Endothelial cell of umbilical vein (primary cell): ENCODE data around the gene ARF1. TPM values are rescaled to one million over a fixed set of nuclear protein-coding genes. Genes with fewer than 3 reads are reported as not detected.

Experiments
- BruUV-seq: library from RNA; stranded (reverse); fragments of 400-500 nt; replicated peaks from 2 replicates; lab custom pipeline; 2021; lab: Mats Ljungman, UMichigan
- CTCF ChIA-PET: fragments of 300-600, 350-600 bp; sonication (Branson Sonifier 250); formaldehyde crosslinking; loops from one replicate; lab custom pipeline; 2021; ENCODE audit warnings: antibody characterized with exemption, inconsistent platforms; lab: Charles Lee
- POLR2A ChIA-PET: fragments of 300-600, 350-600 bp; sonication (Branson Sonifier 250); formaldehyde crosslinking; loops from one replicate; lab custom pipeline; 2021; ENCODE audit warnings: antibody characterized with exemption, inconsistent platforms; lab: Charles Lee
- DNase-seq: peaks from one replicate; pipeline ENCODE4 v3.0.0-alpha.2; 2011; ENCODE audit warnings: low read depth, low spot score
- FAIRE-seq: peaks from 2 replicates; lab custom pipeline; 2011; peaks lifted over from hg19 to GRCh38; lab: Jason Lieb, UNC
- H2AFZ ChIP-seq: 2 replicates; pipeline ENCODE4 v1.6.0; 2012; ENCODE audit warnings: low read depth, low read length, control low read depth, inconsistent platforms
- H3K27ac ChIP-seq: 2 replicates; pipeline ENCODE4 v1.5.1; 2011; ENCODE audit warnings: low read depth, mild to moderate bottlenecking, control low read depth, low read length, moderate library complexity; ENCODE audit not compliant: insufficient read depth
- H3K27me3 ChIP-seq, 2 experiments: 2 replicates each; pipeline versions ENCODE4 v1.6.0 to v1.6.1; 2011; ENCODE audit warnings: low read length in 2 of 2, mixed read lengths in 1 of 2; ENCODE audit not compliant: control insufficient read depth in 2 of 2, insufficient read depth in 2 of 2
- H3K36me3 ChIP-seq, 2 experiments: 2 replicates in 1 of 2; 3 replicates in 1 of 2; pipeline ENCODE4 v1.5.1; 2011; ENCODE audit warnings: low read length in 2 of 2, mild to moderate bottlenecking in 1 of 2, moderate library complexity in 1 of 2; ENCODE audit not compliant: control insufficient read depth in 2 of 2, insufficient read depth in 2 of 2; ENCODE audit errors: extremely low read depth in 1 of 2
- H3K4me1 ChIP-seq: 3 replicates; pipeline ENCODE4 v1.5.1; 2011; ENCODE audit warnings: mild to moderate bottlenecking, low read length; ENCODE audit not compliant: control insufficient read depth, insufficient read depth; ENCODE audit errors: extremely low read depth
- H3K4me2 ChIP-seq: 2 replicates; pipeline ENCODE4 v1.6.1; 2011; ENCODE audit warnings: low read length, control low read depth, mixed read lengths; ENCODE audit not compliant: insufficient read depth
- H3K4me3 ChIP-seq, 3 experiments: fragments of 200-600 bp in 1 of 3; sonication (generic), shearing (Covaris generic) in 1 of 3; replicated peaks in 1 of 3; 2 replicates each; pipeline ENCODE4 v1.5.1; 2011 to 2016; ENCODE audit warnings: control low read depth in 3 of 3, low read length in 3 of 3, mild to moderate bottlenecking in 2 of 3, inconsistent platforms in 1 of 3, low read depth in 1 of 3, moderate library complexity in 1 of 3; ENCODE audit not compliant: insufficient read depth in 1 of 3
- H3K79me2 ChIP-seq: 2 replicates; pipeline ENCODE4 v1.6.0; 2012; ENCODE audit warnings: low read length, inconsistent platforms; ENCODE audit not compliant: control insufficient read depth, insufficient read depth
- H3K9ac ChIP-seq: replicated peaks from 2 replicates; pipeline ENCODE3; 2011; ENCODE audit warnings: low read length, control low read depth; ENCODE audit not compliant: insufficient read depth; ENCODE audit errors: extremely low read depth
- H3K9me1 ChIP-seq: replicated peaks from 3 replicates; pipeline ENCODE4 v1.6.0; 2011; ENCODE audit warnings: mild to moderate bottlenecking, low read length; ENCODE audit not compliant: control insufficient read depth, insufficient read depth; ENCODE audit errors: extremely low read depth
- H3K9me3 ChIP-seq: replicated peaks from 2 replicates; pipeline ENCODE4 v1.5.1; 2012; ENCODE audit warnings: low read length, inconsistent platforms; ENCODE audit not compliant: control insufficient read depth, insufficient read depth
- H4K20me1 ChIP-seq: replicated peaks from 2 replicates; pipeline ENCODE3; 2011; ENCODE audit warnings: mild to moderate bottlenecking, low read length; ENCODE audit not compliant: control insufficient read depth, insufficient read depth; ENCODE audit errors: extremely low read depth
- EZH2 ChIP-seq: IDR thresholded peaks from 2 replicates; pipeline ENCODE4 v1.6.1; 2012; ENCODE audit warnings: borderline replicate concordance, low read depth, mild to moderate bottlenecking, moderate library complexity, low read length, inconsistent platforms; ENCODE audit not compliant: severe bottlenecking
- FOS ChIP-seq: IDR thresholded peaks from 2 replicates; pipeline ENCODE4 v1.6.1; 2011; ENCODE audit warnings: mild to moderate bottlenecking, low read length, moderate library complexity, borderline replicate concordance; ENCODE audit not compliant: insufficient read depth
- GATA2 ChIP-seq: IDR thresholded peaks from 2 replicates; pipeline ENCODE4 v1.7.0; 2011; ENCODE audit warnings: low read depth, mild to moderate bottlenecking, moderate library complexity, mixed read lengths, low read length; ENCODE audit not compliant: insufficient read length, insufficient read depth
- JUN ChIP-seq: IDR thresholded peaks from 2 replicates; pipeline ENCODE4 v1.6.1; 2011; ENCODE audit warnings: borderline replicate concordance, low read depth; ENCODE audit not compliant: insufficient read length, insufficient read depth
- MAX ChIP-seq: IDR thresholded peaks from 2 replicates; pipeline ENCODE4 v1.6.1; 2011; ENCODE audit not compliant: insufficient read depth, insufficient read length
- MYC ChIP-seq: IDR thresholded peaks from one replicate; pipeline ENCODE4 v1.6.1; 2011; ENCODE audit warnings: mild to moderate bottlenecking, low read depth, low read length
- POLR2A ChIP-seq: IDR thresholded peaks from 2 replicates; pipeline ENCODE4 v1.6.1; 2012; ENCODE audit warnings: low read depth, mild to moderate bottlenecking, control low read depth, low read length
- POLR2AphosphoS5 ChIP-seq: IDR thresholded peaks from 2 replicates; pipeline ENCODE4 v1.6.1; 2012; ENCODE audit warnings: low read depth, mild to moderate bottlenecking, control low read depth, low read length, moderate library complexity; ENCODE audit not compliant: insufficient read depth
- dilution Hi-C: fragments of 300-500 bp; cut with MboI; formaldehyde crosslinking; loops from one replicate; pipeline ENCODE4 v1.15.0; 2019; ENCODE audit warnings: low sequenced_read_pairs; ENCODE audit not compliant: extremely low pct_ligation_motif_present
- intact Hi-C: fragments of 100-400 bp; cut with micrococcal nuclease; formaldehyde crosslinking; loops from one replicate; pipeline ENCODE4 v1.10.0; 2022
- polyA plus RNA-seq, 4 experiments: library from polyadenylated mRNA; depleted of rRNA in 3 of 4; stranded (reverse) in 3 of 4; unstranded in 1 of 4; fragments of >200 nt; gene quantifications; 2 replicates each; pipeline versions ENCODE4 v1.2.1 to v1.2.3, GENCODE V29; 2011 to 2012; ENCODE audit warnings: missing spikeins in 1 of 4
- total RNA-seq: library from RNA; stranded (reverse); gene quantifications from 2 replicates; pipeline ENCODE4 v1.2.3, GENCODE V29; 2021
- TF ChIP-seq, protein P1 (sequence below), 2 donors: IDR thresholded peaks; 1 replicate in 1 of 2; 2 replicates in 1 of 2; pipeline ENCODE4 v1.5.1; 2011; ENCODE audit warnings: low read length in 2 of 2, mild to moderate bottlenecking in 2 of 2, moderate library complexity in 2 of 2, control low read depth in 1 of 2, inconsistent platforms in 1 of 2, low read depth in 1 of 2; ENCODE audit not compliant: insufficient read depth in 1 of 2; ENCODE audit errors: extremely low read depth in 1 of 2

Gene ARF1
- total and polyA plus RNA-seq, 2 donors (not counting 3 experiments of a cell fraction or from before 2014, with no cell fraction given), result 499 to 844 TPM

GRCh38 chr1:228075801-228076271, 6.7 kb upstream of the ARF1 start:
- no peak overlapping the region for H3K9ac ChIP-seq

More at GRCh38 chr1:228075801-228076271, 6.7 kb upstream of the ARF1 start:
- dilution Hi-C loops, result no loop called here
- no TSS peak for BruUV-seq
- no peaks in the 10 kb centered on the region for H3K36me3 ChIP-seq
- no peaks in the 10 kb centered on the region for H3K9me3 ChIP-seq
- no peaks in the 10 kb centered on the region for H3K4me1 ChIP-seq
- DNase-seq, result no peak
- CTCF ChIA-PET, result no interaction called here
- H2AFZ ChIP-seq, result no peak overlapping the region
- no peaks in the 10 kb centered on the region for H4K20me1 ChIP-seq
- no peak overlapping the region for H3K27ac ChIP-seq
- no peaks in the 10 kb centered on the region for H3K79me2 ChIP-seq
- H3K4me2 ChIP-seq, result no peak overlapping the region
- TF ChIP-seq EZH2 (no peak), MYC (no peak), GATA2 (no peak), JUN (no peak), FOS (no peak), MAX (no peak), POLR2A (no peak), POLR2AphosphoS5 (no peak)
- TF ChIP-seq, protein P1, sequence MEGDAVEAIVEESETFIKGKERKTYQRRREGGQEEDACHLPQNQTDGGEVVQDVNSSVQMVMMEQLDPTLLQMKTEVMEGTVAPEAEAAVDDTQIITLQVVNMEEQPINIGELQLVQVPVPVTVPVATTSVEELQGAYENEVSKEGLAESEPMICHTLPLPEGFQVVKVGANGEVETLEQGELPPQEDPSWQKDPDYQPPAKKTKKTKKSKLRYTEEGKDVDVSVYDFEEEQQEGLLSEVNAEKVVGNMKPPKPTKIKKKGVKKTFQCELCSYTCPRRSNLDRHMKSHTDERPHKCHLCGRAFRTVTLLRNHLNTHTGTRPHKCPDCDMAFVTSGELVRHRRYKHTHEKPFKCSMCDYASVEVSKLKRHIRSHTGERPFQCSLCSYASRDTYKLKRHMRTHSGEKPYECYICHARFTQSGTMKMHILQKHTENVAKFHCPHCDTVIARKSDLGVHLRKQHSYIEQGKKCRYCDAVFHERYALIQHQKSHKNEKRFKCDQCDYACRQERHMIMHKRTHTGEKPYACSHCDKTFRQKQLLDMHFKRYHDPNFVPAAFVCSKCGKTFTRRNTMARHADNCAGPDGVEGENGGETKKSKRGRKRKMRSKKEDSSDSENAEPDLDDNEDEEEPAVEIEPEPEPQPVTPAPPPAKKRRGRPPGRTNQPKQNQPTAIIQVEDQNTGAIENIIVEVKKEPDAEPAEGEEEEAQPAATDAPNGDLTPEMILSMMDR (IDR thresholded peaks at IDR 0.05; ENCODE audit: extremely low read depth in 1 of 2, insufficient read depth in 1 of 2, low read depth in 1 of 2, low read length in 2 of 2), result no peak
- FAIRE-seq, result no peak
- intact Hi-C loops, result no loop called here
- H3K27me3 ChIP-seq, result peaks cover 0 to 2% of the 10 kb centered on the region in 2 experiments
- no peak overlapping the region for H3K4me3 ChIP-seq
- POLR2A ChIA-PET, result no interaction called here
- no peaks in the 10 kb centered on the region for H3K9me1 ChIP-seq
